NOMO-1 treated with dmso at 0.1 percent for 144 hours (cell line): ENCODE results near the gene ZNF232.
"Not testable (repeated sequence)": the region's sequence is repeated elsewhere in the genome, so short reads cannot be mapped to it uniquely, and the experiment has no call there.

Source experiments
- DNase-seq: peaks from one replicate; lab custom pipeline; 2025; ENCODE audit not compliant: unreplicated experiment; lab: John Stamatoyannopoulos, UW

The ZNF232 gene

DNA sequence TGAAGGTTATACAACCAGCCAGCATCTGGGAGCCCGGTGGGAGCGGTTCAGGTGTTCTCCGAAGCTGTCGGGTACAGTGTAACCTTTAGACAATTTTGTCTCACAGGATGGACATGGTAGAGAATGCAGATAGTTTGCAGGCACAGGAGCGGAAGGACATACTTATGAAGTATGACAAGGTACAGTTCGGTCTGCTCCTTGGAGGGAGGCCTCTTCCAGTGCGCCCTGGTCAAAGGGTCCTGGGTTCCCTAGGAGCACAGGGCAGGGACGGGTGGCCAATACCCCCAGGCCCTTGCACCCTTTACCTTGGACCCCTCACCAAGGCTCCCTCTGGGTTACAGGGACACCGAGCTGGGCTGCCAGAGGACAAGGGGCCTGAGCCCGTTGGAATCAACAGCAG is 18.6 kb upstream of the ZNF232 start:
- not testable (repeated sequence) for DNase-seq

DNA sequence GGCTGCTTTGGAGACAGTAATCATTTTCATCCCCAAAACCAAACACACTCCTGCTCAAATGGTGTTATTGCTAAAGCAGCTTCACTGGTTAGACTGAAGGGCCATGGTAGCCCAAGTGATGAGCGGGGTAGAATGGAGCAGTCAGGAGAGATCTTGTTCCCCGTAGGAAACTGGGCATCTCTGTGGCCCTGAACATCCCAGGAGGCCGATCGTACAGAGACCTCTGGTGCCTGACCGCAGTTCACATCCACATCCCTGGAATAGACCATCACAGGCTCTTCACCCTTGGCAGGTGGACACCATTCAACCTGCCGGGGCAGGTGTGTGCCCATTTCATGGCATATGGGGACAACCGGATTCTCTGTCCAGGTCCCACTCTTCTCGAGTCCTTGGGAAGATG is 18.1 kb upstream of the ZNF232 start:
- DNase-seq: not testable (repeated sequence)

GRCh38 chr17:5128905-5129535 is 17.3 kb upstream of the ZNF232 start:
- no peak for DNase-seq

DNA sequence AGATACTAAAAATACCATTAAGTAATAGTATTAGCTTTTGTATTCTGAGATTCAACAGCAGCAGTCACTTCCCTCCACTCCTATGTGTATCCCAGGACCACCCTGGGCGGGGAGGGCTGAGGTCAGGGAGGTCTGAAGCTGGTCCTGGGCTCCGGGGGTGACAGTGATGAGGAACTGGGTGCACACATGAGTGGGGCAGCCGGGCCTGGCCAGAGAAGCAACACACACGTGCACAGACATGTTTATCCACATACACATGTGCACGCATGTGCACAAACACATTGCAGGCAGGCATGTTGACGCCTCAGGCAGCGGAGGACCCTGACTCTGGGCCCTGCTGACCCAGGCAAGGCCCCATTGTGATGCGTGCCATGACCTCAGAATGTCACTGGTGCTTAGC is 16.7 kb upstream of the ZNF232 start:
- DNase-seq: not testable (repeated sequence)

DNA sequence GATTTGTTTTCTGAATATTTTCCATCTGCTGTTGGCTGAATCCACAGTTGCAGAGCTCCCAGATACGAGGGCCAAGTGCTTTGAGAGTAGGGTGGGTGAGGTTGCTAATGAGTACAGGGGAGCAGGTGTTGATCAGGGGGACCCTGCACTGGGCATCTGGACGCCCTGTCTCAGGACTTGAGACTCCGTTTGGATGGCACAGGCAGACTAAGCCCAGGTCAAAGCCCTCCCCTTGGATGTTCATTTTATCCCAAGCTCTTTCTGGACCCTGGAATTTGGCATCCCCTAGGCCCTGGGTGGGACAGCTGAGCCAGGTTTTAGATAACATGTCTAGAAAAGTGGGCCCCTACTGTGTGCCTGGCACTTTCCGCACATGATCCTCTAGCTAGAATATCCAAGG is 16.2 kb upstream of the ZNF232 start:
- no peak for DNase-seq

DNA sequence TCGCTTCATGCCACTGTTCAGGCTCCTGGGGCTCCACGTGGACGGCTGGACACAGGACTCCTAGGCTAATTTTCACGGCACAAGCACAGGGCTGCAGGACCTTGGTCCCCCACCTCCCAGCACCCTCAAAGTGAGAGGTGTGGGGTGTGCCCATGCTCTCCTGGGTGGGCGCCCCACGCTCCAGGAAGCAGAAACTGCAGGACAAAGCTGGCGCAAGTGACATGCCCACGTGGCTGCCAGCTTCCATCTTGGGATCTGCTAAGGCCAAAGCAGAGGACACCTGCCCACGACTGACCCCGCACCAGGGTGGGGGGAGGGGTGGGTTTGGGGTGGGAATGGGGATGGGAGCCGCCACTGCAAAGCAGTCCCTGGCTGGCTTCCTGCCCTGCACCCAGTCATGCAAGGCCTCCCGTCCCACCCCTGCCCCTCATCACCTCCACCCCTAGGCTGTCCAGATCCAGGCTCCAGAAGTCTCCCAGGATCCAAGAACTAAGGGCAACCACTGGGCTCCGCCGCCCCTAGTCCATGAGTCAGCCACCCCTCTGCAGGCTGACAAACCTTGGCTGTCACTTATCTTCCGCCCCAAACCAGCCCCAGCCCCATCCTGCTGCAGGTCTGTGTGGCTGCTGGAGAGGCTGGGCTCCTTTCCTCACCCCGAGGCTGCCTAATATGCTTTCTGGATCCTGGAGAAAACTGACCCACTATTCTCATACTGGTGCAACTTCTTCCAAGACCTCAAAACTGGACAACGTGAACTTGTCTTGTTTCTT is 15.2 kb upstream of the ZNF232 start:
- no peak for DNase-seq

GRCh38 chr17:5124896-5125295 is 13.2 kb upstream of the ZNF232 start:
- not testable (repeated sequence) for DNase-seq

- DNase-seq: not testable (repeated sequence)
Measured at GRCh38 chr17:5124125-5124760, 12.6 kb upstream of the ZNF232 start.

DNA sequence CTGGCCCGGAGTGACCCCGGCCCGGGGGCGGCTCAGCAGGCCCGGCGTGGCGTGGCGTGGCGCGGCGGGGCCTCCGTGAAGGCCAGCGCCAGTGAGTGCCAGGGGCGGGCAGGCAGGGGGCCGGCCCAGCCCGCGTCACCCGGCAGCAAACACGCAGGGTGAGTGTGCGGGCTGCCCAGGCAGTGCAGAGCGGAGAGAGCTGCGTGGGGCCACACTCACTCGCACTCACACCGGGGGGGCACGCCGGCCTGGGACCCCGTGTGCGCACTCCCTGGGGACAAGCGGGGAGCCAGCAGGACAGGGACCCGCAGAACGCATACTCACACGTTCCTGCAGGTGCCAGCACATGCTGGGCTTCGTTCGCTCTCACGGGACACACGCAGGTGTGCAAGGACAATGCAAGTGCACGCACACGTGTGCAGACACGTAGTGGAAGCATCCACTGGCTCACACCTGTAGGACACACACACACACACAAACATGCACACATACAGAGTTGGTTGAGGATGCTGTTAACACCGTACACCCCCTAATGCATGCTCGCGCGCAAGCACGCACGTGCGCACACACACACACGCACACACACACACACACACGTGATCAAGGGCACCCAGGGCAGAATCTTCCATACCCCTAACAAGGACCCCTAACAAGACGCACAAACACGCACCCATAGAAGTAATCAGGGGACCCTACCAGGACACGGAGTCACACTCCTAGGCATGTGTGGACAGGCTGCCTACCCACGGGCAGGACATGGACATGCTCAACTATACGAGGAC is 11.9 kb upstream of the ZNF232 start:
- DNase-seq: no peak

DNA sequence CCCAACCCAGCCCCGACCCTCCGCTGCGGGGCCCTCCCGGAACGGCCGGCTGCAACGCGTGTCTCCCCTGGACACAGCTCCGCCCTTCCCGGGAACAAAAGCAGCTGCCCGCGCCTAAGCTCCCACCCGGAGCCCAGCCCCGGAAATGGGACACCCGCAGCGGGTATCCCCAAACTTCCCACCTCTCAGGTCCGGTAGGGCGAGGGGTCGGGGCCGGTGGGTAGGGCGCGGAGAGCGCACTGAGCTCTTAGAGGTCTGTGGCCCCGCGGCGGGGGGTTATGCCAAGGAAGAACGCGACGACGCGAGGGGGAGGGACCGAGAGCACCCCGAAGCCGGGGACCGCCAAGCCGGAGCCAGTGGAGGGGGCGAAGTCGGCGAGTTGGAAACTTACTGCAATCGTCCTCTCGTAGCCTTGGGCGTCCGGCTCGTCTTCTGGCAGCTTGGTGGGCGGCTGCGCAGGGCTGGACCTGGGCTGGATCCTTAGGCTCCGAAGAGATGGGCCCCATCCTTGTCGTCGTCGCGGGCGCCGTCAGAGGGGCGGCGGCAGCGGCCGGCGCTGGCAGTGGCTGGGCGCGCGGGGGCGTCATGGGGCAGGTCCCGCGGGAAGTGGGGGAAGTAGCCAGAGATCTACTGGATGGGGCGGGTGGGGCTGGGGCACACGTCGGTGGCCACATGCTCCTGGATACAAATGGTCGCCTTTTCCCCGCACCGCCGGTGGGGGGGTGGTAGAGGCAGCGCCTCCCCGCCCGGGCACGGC is 11.1 kb upstream of the ZNF232 start:
- DNase-seq: no peak

DNA sequence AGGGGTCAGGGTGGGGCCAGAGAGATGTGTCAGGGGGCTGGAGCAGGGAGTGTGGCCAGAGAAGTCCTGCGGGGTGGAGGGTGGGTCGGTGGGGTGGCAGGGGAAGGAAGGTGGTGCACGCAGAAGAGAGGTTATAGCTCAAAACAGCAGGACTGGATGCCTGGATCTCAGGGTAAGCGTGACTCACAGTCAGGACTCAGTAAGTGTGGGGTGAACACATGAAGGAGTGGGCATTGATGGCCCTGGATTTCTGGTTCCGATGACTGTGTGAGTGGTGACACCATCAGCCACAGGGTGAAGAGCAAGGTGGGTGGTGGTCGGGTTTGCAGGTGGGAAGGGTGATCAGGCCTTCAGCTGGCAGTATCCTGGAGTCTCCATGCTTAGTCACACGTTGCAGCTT is 10.4 kb upstream of the ZNF232 start:
- not testable (repeated sequence) for DNase-seq

GRCh38 chr17:5121186-5121841 is 9.6 kb upstream of the ZNF232 start:
- DNase-seq: no peak

GRCh38 chr17:5120436-5121185 is 8.9 kb upstream of the ZNF232 start:
- DNase-seq: not testable (repeated sequence)

DNA sequence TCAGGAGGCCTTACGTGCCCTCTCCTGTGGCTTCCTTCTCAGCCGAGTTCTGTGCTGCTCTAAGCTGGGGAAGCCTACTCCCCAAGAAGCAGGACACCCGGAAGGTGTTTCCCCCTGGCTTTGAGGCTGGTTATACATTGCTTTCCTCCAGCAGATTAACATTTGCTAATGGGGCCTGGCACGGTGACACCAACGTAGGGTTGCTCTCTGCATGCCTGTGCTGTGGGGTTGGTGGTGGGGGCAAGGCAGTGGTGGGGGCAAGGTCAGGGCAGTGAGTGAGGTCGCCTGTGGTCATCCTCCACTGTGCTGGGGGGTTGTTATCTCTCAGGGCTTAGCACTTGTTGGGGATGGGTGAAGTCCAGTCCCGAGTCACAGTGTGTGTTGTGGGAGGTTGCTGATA is 8.4 kb upstream of the ZNF232 start:
- DNase-seq: no peak

DNA sequence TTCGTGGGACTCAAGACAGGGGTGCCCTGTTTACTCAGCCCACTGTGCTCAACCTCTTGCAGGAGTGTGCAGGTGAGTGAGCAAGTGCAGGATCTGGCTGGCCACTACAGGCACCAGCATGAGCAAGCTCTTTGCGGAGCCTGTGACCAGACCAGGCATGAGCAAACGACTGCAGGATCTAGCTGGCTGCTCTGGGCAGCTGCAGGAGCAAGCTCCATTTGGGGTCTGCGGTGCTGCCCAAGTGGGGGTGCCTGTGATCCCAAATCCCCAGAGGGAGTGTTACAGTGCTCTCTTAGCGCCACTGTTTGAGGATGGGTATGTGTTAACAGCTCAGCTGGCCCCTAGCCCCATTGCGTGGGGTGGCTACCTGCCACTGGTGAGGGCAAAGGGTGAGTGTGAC is 6.5 kb upstream of the ZNF232 start:
- DNase-seq: no peak

GRCh38 chr17:5115673-5116651 is 4.3 kb upstream of the ZNF232 start, which contains the start of gene USP6:
Gene USP6 (plus strand): TSS chr17:5116032. CDS start chr17:5130368, 14,336 bp downstream.
- no peak for DNase-seq

DNA sequence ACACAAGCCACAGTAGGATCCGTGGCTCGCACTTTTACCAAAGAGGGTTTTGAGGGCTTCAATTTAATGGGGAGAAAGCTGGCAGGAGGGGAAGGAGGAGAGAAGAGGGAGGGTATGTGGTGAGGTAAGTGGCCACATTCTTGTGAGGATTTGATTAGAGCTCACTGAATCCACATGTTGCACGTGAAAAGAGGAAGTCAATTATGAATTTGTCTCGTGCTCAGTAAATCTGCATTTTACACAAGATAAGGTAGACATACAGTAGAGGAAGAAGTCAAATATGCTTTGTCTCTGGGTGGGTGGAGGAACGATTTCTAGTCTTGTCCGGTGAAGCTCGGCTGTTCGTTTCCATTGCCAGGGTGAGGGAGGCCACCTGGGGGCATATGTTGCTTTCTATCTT is 862 bp downstream of the ZNF232 start:
- no peak for DNase-seq

DNA sequence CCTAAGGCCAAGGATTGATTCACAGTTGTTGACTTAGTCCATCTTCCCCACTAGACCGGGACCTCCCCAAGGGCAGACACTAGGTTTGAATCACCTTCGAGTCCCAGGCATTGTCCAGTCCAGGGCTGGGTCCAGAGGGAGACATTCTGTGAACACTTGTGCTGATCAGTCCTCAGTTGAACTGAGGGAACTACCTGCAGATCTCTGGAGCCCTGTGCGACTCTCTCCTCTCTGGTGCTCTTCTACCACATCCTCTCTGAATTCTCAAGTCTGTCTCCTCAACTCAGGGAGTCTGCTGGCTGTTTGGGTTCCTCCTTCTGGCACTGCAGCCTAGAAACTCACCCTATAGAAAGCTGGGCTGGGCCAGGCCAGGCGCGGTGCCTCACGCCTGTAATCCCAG is 10.8 kb downstream of the ZNF232 start:
- no peak for DNase-seq
